Retina (tissue), 1 donor: Measurements from ENCODE around the gene FRMD4A.

Source experiments
- DNase-seq: peaks from one replicate; pipeline ENCODE4 v3.0.0-alpha.2; 2016

FRMD4A gene

GRCh38 chr10:14009371-14010100 is 321.2 kb downstream of the FRMD4A start:
- peak; percentile 60 for DNase-seq

- no peak for DNase-seq
Observed at GRCh38 chr10:14008740-14009080, 322.0 kb downstream of the FRMD4A start.

- DNase-seq = no peak
Observed at GRCh38 chr10:14004536-14004935, 326.2 kb downstream of the FRMD4A start.

GRCh38 chr10:14003517-14004184 is 327.1 kb downstream of the FRMD4A start:
- DNase-seq = no peak

GRCh38 chr10:14001298-14002040 is 329.3 kb downstream of the FRMD4A start:
- DNase-seq = no peak

DNA sequence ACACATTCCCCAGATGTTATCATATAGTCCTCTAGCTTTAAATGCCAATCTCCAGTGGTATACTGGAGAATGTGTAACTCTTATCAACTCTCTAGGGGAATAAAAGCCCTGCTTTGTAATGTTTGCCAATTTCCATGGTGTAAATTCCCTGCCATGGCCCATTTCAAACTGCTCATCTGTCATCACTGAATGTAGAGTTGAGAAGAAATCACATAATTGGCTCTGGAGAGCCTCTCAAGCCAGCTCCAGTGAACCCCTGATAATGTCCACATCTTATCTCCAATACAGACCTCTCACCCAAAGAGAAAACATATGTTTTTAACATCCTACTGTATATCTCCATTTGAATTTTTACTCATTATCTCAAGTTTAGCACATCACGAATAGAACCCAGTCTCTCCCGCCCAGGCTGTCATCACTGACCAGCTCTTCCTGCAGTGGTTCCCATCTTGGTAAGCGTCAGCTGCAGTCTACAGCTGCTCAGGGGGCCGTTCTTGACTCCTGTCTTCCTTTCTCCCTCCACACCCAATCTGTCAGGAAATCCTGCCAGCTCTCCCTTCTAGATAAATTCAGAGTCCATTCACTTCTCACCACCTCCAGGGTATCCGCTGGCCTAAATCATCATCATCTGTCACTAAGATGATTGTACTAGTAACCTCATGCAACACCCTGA is 332.4 kb downstream of the FRMD4A start:
- no peak for DNase-seq

DNA sequence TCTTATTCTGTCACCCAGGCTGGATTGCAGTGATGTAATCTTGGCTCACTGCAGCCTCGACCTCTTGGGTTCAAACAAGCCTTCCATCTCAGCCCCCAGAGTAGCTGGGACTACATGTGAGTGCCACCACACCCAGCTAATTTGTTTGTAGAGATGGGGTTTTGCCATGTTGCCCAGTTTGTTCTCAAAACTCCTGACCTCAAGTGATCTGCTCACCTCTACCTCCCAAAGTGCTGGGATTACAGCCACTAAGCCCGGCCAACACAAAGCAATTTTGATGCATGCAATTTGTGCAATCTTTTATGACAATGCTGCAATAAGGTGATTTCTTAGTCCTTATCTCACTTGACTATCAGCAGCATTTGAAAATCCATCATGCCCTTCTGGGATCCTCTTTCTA is 333.1 kb downstream of the FRMD4A start:
- no peak for DNase-seq

- no peak for DNase-seq
Observed at GRCh38 chr10:13994932-13995331, 335.8 kb downstream of the FRMD4A start.

DNA sequence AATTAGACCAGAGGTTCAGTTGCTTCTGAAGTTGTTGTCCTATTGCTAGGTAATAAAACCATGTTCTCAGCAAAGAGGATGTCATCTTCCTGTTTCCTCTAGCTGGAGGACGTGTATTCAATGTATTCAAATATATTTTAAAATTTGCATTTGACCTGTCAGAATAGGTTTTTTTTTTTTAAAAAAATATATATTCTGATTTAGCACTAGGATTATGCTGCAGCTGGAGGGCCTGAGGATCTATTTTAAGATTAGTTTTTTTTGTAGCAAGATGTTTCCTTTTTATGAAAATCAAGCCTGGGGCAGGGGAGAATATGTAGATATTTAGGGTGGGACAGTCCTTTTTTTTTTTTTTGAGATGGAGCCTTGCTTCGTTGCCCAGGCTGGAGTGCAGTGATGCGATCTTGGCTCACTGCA is 337.0 kb downstream of the FRMD4A start:
- DNase-seq = no peak

DNA sequence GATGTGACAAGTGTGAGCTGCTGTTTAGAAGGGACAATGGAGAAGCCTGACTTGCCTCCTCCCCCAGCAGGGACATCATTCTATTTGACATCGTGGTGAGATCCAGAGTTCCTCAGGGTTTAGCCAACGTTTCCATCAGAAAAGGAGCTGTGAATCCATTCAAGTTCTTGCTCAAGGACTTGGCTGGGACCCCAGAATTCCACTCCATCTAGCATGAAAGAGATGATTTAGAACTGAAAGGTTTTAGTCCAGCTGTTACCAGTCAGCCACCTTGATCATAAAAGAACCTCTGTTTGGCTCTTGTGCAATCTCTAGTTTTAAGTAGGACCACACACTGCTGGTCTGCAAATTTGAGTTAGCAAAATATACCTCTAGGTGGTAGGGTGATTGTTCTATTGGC is 337.6 kb downstream of the FRMD4A start:
- DNase-seq = no peak

GRCh38 chr10:13991353-13991752 is 339.4 kb downstream of the FRMD4A start:
- DNase-seq = no peak

GRCh38 chr10:13990946-13991345 is 339.8 kb downstream of the FRMD4A start:
- DNase-seq = no peak

DNA sequence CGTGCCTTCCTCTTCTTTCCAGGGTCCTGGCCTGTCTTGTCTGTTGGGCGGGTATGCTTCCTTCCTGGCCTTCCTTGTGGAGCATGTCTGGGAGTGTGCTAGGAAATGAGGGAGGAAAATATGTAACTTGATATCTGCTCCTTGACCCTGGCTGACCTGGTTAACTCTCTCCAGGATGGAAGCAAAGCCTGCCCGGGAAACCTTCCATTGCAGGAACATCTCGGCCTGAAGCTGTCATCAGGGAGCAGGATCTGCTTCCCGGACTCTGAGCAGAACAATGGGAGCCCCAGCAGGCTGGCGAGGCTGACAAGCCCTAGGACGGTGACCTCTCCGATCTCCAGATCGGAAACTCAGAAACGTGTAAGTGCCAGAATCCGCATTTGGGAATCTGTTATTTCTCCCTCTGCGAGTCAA is 340.3 kb downstream of the FRMD4A start:
- peak; percentile 30 for DNase-seq

- no peak for DNase-seq
Observed at GRCh38 chr10:13989616-13990015, 341.1 kb downstream of the FRMD4A start.

- DNase-seq = no peak
Observed at GRCh38 chr10:13987446-13987845, 343.3 kb downstream of the FRMD4A start.

DNA sequence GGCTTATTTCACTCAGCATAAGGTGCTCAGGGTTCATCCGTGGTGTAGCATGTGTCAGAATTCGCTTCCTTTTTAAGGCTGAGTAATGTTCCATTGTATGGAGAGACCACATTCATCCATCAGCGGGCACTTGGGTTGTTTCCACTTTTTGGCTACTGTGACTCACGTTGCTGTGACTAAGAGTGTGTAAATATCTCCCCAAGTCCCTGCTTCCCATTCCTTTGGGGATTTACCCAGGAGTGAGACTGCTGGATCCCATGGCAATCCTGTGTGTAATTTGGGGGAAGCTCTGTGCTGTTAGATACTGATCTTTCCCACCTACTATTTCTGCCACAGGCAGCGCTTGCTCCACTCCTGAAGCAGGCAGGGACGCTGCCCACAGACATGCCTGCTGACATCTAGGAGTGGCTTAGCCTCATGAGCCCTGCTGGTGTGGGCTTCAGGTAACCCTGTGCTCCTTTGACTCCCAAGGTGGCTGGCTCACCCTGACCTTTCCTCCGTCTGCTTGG is 346.0 kb downstream of the FRMD4A start:
- DNase-seq = no peak

DNA sequence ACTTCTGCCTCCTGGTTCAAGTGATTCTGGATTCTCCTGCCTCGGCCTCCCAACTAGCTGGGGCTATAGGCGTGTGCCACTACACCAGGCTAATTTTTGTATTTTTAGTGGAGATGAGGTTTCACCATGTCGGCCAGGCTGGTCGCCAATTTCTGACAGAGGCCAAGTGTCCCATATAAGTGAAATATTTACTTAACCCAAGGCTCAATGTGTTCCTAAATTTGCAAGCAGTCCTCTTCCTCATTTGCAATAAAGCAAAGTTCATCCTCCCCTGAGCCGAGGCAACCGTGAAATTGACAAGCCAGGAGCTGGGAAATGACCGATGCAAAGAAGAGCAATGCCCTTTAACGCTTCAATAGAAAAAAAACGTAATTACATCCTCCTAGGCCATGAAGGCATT is 347.7 kb downstream of the FRMD4A start:
- DNase-seq = no peak

GRCh38 chr10:13978533-13979115 is 352.1 kb downstream of the FRMD4A start:
- no peak for DNase-seq

DNA sequence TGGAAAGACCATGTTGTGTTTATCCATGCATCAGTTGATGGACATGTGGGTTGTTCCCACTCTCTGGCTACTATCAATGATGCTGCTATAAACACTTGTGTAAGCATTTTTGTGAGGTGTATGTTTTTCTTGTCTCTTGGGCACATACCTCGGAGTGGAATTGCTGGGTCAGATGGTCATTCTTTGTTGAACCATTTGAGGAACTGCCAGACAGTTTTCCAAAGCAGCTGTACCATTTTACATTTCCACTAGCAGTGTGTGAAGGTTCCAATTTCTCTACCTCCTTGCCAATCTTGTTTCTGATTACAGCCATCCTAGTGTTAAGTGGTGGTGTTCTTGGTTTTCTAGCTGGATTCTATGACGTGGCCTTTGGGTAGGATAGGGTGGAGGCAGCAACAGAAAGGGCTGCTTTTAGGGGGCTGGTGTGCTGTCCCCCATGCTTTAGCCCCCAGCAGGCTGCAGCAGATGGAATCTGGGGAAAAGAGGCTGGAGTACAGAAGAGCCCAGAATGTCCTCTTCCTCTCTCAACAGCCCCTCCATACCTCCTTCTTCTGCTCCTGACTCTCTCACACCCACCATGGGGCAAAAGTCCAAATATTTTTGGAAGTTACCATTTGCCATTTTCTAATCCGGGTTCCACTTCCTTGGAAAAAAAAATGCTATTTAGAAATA is 352.7 kb downstream of the FRMD4A start:
- no peak for DNase-seq

- no peak for DNase-seq
Observed at GRCh38 chr10:13973742-13974141, 357.0 kb downstream of the FRMD4A start.

GRCh38 chr10:13972609-13973008 is 358.1 kb downstream of the FRMD4A start:
- no peak for DNase-seq
